Measurements from ENCODE around the gene SGSH.

GRCh38 chr17:80212511-80212910 lies 7.6 kb downstream of the SGSH start:
- no peak for TF ChIP-seq CTCF (IDR thresholded peaks at IDR 0.05; ENCODE audit: low read length)
- TF ChIP-seq EZH2 (IDR thresholded peaks at IDR 0.05; ENCODE audit: borderline replicate concordance, low read length) = no peak
